Stimulated activated CD8-positive, alpha-beta memory T cell treated with anti-CD3 and anti-CD28 coated beads, Interleukin-7, amount 100 ng/mL, for 24 hours (primary cell): ENCODE measurements around the gene KREMEN1.
"Not testable (repeated sequence)": the region's sequence is repeated elsewhere in the genome, so short reads cannot be mapped to it uniquely, and the experiment has no call there.

Source experiments
- DNase-seq: peaks from one replicate; pipeline ENCODE4 v3.0.0-alpha.2; 2020; ENCODE audit warnings: low read depth

Gene KREMEN1

DNA sequence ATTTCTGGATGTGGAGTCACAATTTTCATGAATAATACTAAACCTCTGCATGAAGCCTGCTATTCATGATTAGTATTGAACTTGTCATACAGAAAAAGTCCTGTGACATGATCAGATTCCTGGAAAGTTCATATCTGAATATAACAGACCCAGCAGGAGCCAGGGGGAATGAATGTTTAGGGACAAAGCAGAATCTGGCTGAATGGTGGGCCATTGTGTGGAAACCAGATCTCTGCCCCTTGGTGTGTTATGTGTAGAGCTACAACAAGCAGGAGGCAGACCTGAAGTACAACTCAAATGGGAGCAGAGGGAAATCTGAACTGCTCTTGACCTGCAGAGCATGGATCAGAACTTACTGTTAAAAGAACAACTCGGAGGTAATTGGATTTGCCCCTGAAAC, 30.3 kb downstream of the KREMEN1 start:
- no peak for DNase-seq

DNA sequence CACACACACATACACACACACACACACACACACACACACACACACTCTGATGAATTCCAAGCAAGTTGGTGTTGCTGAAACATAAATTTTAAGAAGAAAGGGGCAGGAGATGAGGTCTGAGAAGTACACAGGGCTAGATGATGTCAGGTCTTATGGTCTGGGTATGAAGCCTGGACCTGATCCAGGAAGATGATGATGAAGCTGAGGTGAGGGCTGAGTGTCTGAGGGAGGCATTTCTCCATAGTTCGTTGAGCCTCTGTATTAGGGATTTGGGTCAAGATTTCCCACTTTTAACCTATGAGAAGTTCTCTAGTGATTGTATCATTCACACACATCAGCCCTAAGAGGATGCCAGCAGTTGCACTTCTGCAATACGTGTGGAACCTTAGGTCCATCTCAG, 32.6 kb downstream of the KREMEN1 start:
- no peak for DNase-seq

DNA sequence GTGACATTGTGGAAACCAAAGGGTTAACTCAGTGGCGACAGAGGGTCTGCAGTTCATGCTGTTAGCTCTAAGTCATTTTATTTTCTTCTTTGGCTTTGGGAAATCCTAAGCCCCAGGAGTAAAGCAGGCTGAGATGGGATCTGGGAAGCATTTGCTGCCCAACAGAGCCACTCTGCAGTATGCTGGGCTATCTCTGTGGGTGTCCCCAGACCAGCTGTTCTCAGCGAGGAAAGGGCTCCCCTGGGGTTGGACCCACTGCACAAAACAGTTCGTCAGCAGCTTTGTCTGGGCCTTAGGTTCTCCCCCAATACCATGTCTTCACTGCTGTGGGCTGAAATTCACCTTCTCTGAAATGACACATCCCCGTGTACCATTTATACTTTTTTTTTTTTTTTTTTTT, 34.0 kb downstream of the KREMEN1 start:
- no peak for DNase-seq

DNA sequence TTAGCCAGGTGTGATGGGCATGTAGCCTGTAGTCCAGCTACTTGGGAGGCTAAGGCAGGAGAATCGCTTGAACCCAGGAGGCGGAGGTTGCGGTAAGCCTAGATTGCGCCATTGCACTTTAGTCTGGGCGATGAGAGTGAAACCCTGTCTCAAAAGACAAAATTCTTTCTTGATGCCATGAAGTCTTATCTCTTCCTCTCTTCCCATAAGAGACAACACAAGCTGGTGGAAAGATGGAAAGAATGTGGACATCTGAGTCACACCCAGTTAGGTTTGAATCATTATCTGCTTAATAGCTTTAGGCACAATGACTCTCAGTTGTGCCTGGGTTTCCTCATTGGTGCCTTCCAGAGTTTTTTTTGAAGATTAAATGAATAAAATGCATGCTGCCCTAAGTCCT, 35.3 kb downstream of the KREMEN1 start:
- no peak for DNase-seq

DNA sequence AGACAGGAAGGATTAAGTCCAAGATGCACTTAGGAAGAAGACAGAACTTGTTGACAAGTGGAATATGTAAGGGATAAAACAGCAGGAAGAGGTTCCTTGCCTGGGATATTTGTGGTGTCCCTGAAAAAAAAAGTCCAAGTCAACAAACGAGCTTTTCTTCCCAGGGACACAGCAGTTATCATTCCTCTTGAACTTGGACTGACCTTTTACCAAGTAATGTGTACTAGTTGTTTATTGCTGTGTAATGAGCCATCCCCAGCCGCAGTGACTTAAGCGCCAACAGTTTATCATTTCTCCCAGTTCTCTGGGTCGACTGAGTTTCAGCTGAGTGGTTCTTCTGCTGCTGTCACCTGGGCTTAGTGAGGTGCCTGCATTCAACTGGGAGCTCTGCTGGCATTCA, 37.0 kb downstream of the KREMEN1 start:
- no peak for DNase-seq

DNA sequence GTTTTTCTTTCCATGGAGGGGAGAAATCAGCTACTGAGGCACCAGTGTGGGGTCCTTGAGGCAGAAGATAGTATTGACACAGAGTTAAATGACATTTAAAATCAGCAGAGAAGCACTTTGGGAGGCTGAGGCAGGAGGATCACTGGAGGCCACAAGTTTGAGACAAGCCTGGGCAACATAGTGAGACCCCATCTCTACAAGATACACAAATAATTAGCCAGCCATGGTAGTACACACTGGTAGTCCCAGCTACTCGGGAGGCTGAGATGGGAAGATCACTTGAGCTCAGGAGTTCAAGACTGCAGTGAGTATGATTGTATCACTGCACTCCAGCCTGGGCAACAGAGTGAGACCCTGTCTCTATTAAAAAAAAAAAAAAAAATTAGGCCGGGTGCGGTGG, 38.1 kb downstream of the KREMEN1 start:
- no peak for DNase-seq

DNA sequence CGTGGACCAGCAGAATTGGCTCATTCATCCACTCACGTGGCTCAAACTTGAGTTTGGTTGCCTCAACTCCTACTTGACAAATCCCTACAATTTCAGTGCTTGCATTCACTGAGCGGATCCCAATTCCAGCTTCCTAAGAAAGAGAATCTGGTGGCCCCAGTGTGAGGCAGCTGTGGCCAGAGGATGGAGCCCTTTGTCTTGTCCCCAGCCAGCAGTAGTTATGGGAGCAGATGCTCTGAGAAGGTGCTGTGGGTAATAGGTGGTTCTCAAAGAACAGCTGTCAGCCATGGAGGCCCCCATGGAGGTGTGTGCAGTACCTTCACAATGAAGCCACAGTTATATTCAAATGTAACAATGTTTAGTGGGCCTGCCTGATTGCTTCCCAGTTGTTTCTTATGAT, 39.3 kb downstream of the KREMEN1 start:
- no peak for DNase-seq

DNA sequence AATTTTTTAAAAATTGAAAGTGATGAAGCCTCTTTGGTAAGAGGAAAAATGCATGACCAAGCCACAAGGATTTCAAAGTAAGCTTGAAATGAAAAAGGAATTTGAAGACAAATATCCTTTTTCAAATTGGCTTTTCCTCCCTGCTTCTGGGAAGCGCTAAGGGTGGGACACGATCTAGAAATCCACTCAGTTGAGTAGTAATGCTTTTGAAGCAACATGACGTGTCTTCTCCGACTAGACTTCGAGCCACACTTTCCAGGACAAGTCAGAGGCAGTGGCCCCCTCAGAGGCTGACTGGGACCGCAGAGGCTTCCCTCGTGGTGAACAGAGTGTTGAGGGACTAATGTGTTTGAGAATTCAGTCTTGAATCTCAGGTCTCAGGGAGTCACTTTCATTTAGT, 39.8 kb downstream of the KREMEN1 start:
- DNase-seq: no peak

DNA sequence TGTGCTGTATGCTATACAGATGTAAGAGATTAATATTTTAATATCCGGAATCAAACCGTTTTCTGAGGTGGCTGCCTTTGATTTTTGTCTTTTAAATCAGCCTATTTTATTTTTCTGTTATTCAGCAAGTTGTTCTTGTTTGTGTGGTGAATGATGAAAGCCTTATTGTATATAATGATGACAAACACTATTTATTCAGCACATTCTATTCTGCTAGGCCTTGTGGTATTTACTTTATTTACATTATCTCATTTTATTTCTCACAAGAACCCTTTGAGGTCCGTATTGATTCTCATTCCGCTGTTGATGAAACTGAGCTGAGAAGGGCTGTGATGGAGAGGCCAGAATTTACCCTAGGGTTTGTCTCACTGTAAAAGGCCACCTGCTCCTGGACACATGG, 40.5 kb downstream of the KREMEN1 start:
- DNase-seq: no peak

DNA sequence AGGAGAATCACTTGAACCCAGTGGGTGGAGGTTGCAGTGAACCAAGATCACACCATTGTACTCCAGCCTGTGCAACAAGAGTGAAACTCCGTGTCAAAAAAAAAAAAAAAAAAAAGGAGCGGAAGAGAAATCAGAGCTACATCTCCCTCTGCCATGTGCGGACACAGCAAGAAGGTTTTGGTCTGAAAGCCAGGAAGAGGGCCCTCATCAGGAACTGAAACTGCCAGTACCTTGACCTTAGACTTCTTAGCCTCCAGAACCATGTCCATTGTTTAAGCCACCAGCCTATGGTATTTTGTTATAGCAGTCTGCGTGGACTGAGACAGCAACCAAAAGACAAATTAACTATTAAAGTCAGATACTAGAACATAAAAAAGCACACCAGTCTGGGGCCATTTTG, 41.6 kb downstream of the KREMEN1 start:
- no peak for DNase-seq

DNA sequence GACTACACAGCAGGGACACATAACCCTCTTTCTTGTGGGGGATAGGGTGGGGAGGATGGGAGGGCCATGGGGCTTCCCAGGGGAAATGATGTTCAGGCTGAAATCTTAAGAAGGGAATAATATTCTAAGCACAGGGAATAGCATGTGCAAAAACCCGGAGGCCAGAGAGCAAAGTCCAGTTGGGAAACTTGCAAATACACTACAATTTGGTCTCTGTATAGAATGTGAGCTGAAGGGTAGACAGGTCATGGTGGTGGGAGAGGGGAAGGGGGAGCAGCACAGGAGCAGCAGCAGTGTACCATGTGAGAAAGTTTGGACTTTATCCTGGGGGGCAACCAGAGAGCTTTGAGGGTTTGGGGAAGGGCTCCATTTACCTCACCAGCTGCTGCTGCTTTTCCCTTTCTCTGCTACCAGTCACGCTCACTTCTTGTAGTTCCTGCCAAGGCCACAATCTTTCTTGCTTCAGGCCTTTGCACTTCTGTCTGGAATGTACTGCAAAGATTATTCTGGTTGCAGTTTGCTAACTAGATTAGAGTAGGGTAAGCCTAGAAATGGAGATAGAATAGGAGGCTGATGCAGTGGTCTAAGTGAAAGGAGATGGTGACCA, 43.0 kb downstream of the KREMEN1 start:
- DNase-seq: no peak

DNA sequence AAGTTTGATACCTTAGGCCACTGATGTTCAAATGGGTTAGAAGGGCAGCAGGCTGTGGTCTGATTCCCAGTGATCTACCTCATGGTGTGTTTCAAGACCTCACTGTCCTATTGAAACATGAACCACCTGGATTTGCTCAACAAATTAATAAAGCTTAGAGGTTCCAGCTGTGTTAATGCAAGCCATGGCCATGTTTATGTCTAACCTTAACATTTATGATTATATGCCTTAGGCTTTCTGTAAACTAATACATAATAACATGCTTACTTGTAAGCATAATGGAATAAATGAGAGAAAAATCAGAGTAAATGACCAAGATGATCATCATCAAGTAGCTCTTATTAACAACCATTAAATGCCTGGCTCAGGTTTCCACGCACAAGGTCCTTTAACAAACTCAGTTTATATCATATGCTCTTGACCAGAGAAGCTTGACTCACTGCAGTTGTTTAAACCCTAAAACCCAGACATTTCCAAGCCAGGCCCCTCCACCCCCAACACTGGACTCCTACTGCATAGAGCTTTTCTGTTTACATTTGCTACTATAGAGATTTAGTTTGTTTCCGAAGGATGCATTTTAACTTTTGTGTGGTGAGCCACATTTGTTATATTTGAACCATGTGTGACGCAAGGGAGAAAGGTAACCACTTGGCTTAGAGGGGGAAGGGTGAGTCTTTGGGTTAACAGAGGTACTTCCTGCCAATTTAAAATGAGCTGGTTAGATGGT, 43.7 kb downstream of the KREMEN1 start:
- no peak for DNase-seq

DNA sequence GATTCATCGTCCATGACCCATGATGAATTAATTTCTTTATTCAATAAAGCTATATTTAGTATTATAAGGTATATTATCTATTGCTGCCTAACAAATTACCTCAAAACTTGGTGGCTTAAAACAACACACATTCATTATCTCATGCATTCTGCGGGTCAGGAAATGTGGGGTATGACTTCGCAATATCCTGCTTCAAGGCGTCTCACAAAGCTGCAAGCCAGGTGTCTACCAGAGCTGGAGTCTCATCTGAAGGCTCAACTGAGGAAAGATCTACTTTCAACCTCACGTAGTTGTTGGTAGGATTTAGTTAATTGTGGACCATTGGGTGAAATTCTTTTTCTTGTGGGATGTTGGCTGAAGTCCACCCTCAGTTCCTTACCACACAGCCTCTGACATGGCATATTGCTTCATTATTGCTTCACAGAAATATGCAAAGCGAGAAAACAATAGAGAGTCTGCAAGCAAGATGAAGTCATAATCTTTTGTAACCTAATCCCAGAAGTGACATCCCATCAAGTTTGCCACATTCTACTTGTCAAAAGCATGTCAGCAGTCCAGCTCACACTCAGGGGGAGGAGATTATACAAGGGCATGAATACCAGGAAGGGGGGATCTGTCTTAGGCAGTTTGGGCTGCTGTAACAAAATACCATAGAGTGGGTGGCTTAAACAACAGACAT, 45.1 kb downstream of the KREMEN1 start:
- no peak for DNase-seq

DNA sequence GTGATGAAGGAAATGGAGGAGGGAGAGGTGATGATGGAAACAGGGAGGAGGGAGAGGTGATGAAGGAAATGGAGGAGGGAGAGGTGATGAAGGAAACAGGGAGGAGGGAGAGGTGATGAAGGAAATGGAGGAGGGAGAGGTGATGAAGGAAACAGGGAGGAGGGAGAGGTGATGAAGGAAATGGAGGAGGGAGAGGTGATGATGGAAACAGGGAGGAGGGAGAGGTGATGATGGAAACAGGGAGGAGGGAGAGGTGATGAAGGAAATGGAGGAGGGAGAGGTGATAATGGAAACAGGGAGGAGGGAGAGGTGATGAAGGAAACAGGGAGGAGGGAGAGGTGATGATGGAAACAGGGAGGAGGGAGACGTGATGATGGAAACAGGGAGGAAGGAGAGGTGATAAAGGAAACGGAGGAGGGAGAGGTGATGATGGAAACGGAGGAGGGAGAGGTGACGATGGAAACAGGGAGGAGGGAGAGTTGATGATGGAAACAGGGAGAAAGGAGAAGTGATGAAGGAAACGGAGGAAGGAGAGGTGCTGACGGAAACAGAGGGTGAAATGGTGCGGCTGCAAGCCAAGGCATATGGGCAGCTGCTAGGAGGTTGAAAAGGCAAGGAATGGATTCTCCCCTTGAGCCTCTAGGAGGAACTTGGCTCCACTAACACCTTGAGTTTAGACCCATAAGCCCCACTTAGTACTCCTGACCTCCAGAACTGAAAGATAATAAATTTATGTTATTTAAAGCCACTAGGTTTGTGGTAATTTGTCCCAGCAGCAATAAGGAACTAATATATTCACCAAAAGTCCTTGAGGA, 47.5 kb downstream of the KREMEN1 start:
- not testable (repeated sequence) for DNase-seq

DNA sequence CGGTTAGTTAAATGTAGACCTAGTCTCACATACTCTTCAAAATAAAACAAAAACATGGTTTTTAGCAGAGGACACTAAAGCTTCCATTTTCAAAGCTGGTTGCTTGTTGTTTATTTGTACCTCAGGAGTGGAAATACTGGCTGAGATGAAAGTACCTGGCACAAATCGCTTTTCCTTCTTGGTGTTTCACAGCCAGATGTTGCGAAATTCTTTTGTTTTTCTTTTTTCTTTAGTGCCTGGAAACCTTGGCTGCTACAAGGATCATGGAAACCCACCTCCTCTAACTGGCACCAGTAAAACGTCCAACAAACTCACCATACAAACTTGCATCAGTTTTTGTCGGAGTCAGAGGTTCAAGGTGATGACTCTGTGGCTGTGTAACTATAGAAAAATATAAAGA, 48.3 kb downstream of the KREMEN1 start:
- no peak for DNase-seq

DNA sequence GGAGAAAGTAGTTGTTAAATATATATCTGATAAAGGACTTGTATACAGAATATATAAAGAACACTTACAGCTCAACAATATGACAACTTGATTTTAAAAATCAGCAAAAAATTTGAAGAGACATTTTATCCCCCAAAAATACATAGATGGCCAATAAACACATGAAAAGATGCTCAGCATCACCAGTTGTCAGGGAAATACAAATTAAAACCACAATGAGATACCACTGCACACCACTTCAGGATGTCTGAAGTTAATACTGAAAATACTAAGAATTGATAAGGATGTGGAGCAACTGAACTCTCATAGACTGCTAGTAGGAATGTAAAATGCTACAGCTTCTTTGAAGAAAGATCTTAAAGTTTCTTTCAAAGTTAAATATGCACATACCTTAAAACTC, 49.2 kb downstream of the KREMEN1 start:
- DNase-seq: no peak

DNA sequence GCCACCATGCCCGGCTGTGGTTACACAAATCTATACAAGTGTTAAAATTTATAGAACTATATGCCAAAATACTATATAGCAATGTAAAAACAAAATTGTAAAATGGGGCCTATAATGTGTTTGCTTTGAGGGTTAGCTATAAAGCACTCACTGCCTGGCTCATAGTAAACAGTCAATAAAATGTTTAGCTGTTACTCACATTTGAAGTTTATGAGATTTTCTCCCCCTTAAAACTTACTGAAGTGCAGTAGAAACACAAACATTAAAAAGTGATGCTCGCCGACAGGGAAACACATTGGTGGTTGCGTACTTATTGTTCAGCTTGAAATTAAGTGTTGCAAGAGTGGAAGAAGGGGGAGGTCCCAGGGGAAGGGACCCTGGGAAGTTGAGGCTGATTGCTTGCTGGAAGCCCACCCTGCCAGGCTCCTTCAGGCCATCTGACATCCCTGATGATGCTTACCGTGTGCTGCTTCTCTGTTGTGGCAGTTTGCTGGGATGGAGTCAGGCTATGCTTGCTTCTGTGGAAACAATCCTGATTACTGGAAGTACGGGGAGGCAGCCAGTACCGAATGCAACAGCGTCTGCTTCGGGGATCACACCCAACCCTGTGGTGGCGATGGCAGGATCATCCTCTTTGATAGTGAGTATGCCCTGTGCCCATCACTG, 52.1 kb downstream of the KREMEN1 start:
- no peak for DNase-seq

DNA sequence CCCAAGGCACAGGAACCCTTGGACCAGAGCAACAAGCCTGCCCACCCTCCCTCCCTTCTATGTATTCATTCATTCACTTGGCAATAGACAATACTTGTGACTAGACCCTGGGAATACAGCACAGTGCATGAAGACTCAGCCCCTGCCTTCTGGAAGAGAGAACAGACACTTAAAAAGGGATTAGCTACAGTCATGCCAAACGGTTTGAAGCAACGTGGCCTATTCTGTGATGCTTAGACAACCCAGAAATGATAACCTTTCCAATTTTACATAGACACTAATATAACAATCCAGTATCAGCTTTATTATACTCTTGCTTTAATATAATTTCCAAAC, 52.6 kb downstream of the KREMEN1 start:
- no peak for DNase-seq

DNA sequence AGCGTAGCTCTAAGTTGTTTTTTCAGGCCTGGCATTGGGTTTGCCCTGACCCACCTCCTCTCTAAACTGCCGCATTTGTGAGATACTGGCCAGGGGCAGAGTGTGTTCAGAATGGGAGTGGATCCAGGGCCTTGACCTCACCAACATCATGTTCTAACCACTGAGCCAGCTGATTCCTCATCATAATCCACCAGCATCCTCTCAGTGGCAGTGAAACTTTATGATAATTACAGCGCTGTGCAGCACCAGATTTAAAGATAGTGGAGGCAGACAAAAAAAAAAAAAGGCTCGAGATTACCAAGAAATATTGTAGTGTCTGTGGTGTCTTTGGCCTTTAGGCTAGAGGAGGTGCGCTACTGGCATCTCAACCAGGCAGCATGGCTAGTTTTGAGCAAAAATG, 53.0 kb downstream of the KREMEN1 start:
- DNase-seq: no peak

DNA sequence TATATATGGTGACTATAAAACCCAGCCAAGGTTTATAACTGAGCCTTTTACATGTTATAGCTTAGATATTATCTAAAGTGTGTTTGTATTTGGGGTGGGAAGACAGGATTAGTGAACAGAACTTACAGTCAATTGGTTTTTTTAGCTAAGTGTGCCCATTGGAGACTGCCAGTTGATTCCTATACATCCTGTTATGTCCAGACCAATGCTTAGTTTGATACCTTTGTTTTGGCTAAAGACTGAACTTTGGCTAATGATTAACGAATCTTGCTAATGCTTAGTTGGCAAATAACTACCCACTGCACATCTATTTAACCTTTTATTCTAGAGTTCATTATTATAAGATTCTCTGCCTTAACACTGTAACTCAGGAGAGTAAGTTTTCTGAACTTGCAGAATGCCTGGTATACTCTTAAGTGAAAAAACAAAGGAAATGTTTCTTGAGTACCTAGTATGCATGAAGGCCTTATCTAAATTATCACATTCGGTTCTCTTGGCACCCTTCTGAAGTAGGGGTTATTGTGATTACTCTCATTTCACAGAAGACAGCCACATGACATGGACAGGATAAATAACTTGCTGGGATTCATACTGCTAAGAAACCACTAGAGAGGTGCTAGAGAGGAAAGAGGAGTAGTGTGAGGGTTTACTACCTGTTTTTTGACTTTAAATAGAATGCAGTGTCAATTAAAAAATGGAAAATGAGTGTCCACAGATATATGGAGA, 54.0 kb downstream of the KREMEN1 start:
- DNase-seq: no peak
